ENCODE data around the gene ZNF236.

Gene ZNF236

DNA sequence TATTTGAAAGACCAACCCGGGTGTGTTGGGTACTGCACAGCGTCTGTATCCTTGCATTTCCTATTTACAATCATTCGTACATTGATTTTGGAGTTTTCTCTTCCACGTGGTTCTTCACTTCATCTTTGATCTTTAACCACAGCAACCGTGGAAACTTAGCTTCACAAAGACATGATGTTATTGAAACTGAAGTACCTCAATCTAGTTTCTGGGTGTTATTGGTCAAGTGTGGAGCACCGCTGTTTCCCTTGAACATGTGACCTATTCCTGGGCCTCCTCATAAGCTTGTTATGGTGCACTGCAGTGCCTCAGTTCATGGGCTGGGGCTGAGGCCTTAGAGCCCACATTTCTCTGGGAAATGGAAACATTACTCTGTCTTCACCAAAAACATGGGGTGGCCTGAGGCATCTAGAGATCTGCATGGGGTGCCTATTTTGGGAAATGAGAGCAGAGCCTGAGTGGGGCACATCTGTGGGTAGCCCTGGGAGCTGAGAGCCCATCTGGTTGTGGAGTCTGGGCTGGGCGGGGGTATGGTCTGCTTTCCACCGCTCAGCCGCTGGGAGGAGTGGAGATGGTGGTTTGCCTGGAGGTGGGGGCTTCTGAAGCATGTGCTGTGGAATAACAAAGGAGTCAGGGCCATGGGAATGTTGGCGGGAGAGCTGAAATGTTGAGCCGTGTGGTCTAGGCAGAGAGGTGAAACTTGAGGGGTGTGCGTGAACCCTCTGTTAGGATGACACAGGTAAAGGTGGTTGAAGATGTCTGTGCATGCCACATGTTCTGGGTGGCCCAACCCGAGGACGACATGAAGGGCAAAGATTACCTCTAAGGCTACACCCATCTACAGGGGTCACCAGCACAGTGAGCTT lies 37.4 kb downstream of the ZNF236 start:
- peak in 1 of 2 donors; percentile 15 for DNase-seq (ENCODE audit: low read depth in 1 of 2, low spot score in 1 of 2)

- DNase-seq (ENCODE audit: low read depth in 1 of 2, low spot score in 1 of 2), result no peak
Observed at GRCh38 chr18:76860411-76860810, 38.1 kb downstream of the ZNF236 start.

DNA sequence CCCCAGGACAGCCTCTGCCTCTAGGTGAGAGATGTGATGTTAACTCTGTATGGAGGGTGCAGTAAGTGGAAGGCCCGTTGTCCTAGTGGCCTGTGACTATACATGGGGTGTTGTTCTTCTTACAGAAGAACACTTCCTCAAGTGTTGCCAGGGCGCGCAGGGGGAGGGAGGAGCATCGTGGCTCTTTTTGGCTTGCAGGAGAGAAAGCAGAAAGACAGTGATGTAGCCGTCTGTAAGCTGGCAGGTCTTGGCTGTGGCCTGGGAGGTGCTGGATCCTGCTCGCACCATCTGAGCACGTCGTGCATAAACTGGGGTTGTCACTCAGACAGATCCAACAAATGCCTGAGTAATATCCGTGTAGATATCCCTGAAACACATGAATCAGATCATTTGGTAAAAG lies 44.3 kb downstream of the ZNF236 start:
- no peak for DNase-seq (ENCODE audit: low read depth in 1 of 2, low spot score in 1 of 2)

- no peak for DNase-seq (ENCODE audit: low read depth in 1 of 2, low spot score in 1 of 2)
Observed at GRCh38 chr18:76873311-76873710, 51.0 kb downstream of the ZNF236 start.

DNA sequence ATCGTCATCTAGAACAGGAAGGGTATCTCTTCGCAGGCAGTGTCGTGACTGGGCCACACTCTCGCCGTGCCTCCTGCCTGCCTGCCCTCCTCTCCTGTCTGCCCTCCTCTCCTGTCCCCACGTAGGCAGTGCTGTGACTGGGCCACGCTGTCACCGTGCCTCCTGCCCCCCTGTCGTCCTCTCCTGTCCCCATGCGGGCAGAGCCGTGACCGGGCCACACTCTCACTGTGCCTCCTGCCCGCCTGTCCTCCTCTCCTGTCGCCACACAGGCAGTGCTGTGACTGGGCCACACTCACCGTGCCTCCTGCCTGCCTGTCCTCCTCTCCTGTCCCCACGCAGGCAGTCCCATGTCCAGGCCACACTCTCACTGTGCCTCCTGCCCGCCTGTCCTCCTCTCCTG lies 51.4 kb downstream of the ZNF236 start:
- no peak for DNase-seq (ENCODE audit: low read depth in 1 of 2, low spot score in 1 of 2)

GRCh38 chr18:76874642-76875389 lies 52.5 kb downstream of the ZNF236 start:
- no peak for DNase-seq (ENCODE audit: low read depth in 1 of 2, low spot score in 1 of 2)

DNA sequence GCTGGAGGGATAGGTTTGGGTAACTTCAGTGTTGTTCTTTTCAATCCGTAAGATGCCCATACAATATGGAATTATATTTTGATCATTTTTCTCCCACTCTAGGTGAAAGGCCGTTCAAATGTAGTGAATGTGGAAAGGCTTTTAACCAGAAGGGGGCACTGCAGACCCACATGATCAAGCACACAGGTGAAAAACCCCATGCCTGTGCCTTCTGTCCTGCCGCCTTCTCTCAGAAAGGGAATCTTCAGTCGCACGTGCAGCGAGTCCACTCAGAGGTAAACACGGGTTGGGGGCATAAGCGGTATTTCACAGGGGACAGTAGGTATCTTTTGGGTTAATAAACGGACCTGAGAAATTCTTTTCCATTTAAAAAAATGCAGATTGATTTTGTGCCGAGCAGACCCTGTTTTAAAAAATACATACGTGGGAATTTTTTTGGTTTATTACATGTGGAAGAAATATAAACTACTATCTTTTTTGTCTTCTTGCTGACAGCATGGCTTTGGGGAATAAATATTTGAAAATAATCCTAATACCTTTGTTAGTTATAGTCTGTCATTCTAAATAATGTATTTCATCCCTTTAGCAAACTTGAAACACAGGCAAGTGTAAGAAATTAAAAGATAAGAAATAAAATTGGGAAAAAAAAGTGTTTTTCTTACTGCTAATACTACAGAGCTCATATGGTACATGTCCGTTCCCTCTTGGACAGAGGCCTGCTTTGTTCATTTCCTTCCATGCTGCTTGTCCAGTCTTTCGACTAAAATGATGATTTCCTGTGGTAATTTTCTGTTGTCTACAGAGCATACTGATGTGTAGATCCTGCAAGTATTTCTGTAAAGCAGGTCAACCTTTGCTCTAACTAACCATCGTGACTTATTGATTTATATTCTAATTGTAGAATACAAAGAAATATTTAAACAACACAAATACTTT lies 53.3 kb downstream of the ZNF236 start:
- no peak for DNase-seq (ENCODE audit: low read depth in 1 of 2, low spot score in 1 of 2)

- no peak for DNase-seq (ENCODE audit: low read depth in 1 of 2, low spot score in 1 of 2)
Observed at GRCh38 chr18:76878426-76878825, 56.1 kb downstream of the ZNF236 start.

DNA sequence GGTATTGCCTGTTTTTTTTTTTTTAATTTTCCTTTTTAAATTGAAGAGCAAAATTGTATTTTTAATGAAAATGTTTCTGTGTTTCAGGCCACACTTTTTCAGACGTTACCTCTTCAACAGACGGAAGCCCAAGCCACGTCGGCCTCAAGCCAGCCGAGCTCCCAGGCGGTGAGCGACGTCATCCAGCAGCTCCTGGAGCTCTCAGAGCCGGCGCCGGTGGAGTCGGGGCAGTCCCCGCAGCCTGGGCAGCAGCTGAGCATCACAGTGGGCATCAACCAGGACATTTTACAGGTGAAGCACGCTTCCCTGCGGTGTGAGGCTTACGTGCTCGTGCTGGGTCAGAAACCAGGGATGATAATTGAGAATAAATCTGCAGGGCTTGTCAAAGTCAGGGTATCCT lies 57.7 kb downstream of the ZNF236 start:
- DNase-seq (ENCODE audit: low read depth in 1 of 2, low spot score in 1 of 2), result no peak

GRCh38 chr18:76881744-76882143 lies 59.4 kb downstream of the ZNF236 start:
- DNase-seq (ENCODE audit: low read depth in 1 of 2, low spot score in 1 of 2), result no peak

DNA sequence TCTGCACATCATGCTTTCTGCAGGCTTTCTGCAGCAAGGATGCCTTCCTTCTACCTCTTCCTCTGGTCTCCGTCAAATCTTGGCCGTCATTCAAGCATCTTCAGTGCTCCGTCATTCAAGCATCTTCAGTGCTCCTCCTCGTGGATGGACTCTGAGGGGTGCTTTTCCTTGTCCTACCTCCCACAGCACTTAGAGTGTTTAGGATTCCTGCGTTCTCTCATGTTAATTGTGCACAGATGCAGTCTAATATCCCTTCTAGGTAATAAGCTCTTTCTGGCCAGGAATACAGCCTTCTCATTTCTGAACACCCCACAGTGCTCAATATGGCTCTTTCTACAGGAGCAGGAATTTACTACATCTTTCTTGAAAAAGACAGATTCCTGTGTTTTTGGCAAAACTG lies 59.8 kb downstream of the ZNF236 start:
- no peak for DNase-seq (ENCODE audit: low read depth in 1 of 2, low spot score in 1 of 2)

DNA sequence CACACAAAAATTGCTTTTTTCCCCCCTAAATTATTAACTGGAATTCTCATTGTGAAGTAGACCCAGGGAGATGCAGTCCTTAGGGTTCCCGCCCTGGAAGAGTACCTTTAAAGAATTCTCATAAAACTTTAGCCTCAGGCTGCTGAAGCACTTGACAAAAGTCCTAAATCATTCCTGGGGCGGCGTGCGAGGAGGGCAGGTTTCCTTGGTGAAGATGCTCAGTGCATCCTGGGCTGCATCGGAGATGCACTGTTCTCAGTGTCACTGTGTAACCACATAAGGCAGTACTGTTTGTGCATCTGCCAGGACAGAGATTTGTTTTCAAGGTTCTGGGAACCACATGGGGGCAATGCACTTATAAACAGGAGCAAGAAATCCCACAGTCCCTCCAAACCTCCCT lies 62.6 kb downstream of the ZNF236 start:
- DNase-seq (ENCODE audit: low read depth in 1 of 2, low spot score in 1 of 2), result no peak

- no peak for DNase-seq (ENCODE audit: low read depth in 1 of 2, low spot score in 1 of 2)
Observed at GRCh38 chr18:76886112-76886511, 63.8 kb downstream of the ZNF236 start.

DNA sequence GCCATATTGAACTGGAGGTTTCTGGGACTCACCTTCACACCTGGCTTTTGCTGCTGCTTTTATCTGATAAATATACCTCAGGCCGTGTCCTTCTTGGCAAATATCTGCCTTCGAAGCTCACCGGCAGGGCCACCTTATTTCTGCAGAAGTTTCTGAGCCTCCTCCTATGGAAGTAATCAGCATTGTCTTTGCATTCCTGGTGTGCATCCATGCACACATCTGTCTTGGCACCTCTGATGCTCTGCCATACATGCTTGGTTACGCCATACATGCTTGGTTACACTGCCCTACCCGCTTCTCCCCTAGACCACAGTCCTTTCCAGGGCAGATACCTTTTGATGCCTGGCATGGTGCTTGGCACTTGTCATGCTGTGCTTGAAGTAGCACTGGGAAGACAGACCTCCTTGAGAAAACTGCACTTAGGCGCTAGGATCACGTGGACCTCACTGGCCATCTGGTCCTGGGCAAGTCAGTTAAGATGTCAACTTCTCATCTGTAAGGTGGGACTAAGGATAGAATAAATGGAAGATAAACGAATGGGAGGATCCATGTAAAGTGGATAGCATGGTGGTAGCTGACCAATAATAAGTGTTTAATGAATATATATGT lies 66.8 kb downstream of the ZNF236 start:
- DNase-seq (ENCODE audit: low read depth in 1 of 2, low spot score in 1 of 2), result no peak

DNA sequence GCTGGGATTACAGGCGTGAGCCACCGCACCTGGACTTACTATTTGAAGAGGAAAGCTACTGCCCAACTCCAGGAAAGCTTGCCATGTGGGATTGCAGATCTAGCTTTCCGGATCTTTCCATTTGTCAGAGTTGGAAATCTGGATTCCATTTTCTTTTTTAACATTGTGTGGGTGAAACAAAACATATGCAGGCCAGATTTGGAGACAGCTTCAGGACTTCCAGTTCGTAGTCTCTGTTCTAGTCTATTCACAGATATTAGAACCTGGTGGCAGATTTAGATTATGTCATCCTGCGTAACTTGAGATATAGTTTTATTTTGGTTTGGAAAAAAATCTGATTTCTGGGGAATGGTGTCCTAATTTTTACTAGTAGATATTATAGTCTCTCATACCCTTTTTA lies 70.5 kb downstream of the ZNF236 start:
- no peak for DNase-seq (ENCODE audit: low read depth in 1 of 2, low spot score in 1 of 2)

DNA sequence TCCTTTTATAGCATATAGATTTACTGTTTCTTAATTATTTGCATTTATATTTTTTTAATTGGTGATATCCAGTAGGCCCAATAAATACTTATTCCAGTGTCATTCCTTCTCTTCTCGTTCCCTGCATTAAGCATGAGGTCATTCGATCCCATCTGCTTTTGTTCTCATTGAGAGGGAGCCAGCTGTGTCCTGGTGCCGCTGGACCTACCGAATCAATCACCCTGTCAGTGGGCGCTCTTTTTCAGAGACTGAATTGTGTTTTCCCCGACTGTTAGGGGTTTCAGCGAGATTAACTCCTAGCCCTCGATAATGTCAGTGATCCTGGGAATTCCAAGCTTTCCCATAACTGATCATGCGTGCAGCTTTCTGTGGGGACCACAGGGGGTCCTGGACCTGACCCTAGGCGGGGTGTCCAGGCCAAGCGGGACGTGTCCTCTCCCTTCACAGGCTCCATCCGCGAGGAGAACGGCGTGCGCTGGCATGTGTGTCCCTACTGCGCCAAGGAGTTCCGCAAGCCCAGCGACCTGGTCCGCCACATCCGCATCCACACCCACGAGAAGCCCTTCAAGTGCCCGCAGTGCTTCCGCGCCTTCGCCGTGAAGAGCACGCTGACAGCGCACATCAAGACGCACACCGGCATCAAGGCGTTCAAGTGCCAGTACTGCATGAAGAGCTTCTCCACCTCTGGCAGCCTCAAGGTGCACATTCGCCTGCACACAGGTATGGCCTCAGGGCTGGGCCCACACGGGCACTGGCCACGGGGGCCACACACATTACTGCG lies 72.4 kb downstream of the ZNF236 start:
- no peak for DNase-seq (ENCODE audit: low read depth in 1 of 2, low spot score in 1 of 2)

GRCh38 chr18:76895498-76895897 lies 73.1 kb downstream of the ZNF236 start:
- no peak for DNase-seq (ENCODE audit: low read depth in 1 of 2, low spot score in 1 of 2)

DNA sequence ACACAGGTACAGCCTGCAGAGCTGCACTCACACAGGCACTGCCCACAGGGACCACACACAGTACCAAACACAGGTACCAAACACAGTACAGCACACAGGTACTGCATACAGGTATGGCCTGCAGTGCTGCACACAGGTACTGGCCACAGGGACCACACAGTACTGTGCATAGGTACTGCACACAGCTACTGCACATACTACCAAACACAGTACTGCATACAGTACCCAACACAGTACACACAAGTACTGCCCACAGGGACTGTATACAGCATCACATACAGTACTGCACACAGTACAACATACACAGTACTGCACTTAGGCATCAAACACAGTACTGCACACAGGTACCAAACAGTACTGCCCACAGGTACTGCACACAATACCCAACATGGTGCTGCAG lies 74.3 kb downstream of the ZNF236 start:
- no peak for DNase-seq (ENCODE audit: low read depth in 1 of 2, low spot score in 1 of 2)

- no peak for DNase-seq (ENCODE audit: low read depth in 1 of 2, low spot score in 1 of 2)
Observed at GRCh38 chr18:76897257-76897656, 74.9 kb downstream of the ZNF236 start.

- DNase-seq (ENCODE audit: low read depth in 1 of 2, low spot score in 1 of 2), result no peak
Observed at GRCh38 chr18:76903386-76903785, 81.0 kb downstream of the ZNF236 start.
